ENCODE data around the gene RIMBP2.

RIMBP2 gene

GRCh38 chr12:130555221-130555620, 160.9 kb downstream of the RIMBP2 start:
- in situ Hi-C loops (cut with HindIII; ENCODE audit: low sequenced_read_pairs) = no loop called here

GRCh38 chr12:130552483-130552996, 163.6 kb downstream of the RIMBP2 start:
- in situ Hi-C loops (cut with HindIII; ENCODE audit: low sequenced_read_pairs) = no loop called here

DNA sequence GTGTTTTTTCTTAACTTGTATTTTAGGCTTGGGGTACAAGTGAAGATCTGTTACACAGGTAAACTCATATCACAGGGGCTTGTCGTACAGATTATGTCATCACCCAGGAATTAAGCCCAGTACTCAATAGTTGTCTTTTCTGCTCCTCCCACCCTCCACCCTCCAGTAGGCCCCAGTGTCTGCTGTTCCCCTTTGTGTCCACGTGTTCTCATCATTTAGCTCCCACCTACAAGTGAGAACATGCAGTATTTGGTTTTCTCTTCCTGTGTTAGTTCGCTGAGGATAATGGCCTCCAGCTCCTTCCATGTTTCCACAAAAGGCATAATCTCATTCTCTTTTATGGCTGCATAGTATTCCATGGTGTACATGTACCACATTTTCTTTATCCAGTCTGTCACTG, 166.7 kb downstream of the RIMBP2 start:
- in situ Hi-C loops (cut with HindIII; ENCODE audit: low sequenced_read_pairs) = no loop called here

GRCh38 chr12:130547480-130548155, 168.5 kb downstream of the RIMBP2 start:
- in situ Hi-C loops (cut with HindIII; ENCODE audit: low sequenced_read_pairs) = no loop called here

- in situ Hi-C loops (cut with HindIII; ENCODE audit: low sequenced_read_pairs) = no loop called here
Observed at GRCh38 chr12:130546494-130546893, 169.6 kb downstream of the RIMBP2 start.

DNA sequence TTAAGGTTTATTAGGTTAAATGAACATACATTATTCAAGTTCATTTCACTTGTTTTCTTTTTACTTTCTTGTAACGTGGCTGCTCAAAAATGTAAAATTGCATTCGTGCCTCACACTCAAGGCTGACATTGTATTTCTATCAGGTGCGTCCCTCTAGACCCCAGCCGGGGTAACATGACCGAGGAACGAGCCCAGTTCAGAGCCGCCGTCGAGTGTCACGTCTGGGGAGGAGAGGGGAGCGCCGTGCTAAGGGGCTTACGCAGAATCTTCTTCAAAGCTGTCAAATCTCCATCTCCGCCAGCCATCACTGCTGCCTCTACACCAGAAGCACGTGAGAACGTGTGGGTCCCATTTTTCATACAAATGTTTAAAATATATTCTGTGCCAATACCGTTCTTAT, 170.6 kb downstream of the RIMBP2 start:
- in situ Hi-C loops (cut with HindIII; ENCODE audit: low sequenced_read_pairs) = no loop called here

DNA sequence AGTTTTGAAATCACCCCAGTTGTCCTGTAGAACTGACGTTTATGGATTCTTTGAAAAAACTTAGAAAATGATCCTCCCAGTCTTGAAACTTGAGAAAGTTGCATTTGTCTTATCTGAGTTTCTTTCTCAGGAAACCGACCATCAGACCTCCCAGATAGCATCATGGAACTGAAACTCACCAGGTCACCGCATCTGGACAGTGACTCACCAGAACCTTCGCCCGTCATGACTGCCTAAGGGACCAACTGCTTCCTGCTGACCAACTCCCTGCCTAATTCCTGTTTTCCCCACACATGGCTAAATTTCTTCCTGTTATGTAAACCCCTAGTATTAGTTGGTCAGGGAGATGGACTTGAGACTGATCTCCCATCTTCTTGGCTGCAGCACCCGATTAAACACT, 175.7 kb downstream of the RIMBP2 start:
- in situ Hi-C loops (cut with HindIII; ENCODE audit: low sequenced_read_pairs) = no loop called here

DNA sequence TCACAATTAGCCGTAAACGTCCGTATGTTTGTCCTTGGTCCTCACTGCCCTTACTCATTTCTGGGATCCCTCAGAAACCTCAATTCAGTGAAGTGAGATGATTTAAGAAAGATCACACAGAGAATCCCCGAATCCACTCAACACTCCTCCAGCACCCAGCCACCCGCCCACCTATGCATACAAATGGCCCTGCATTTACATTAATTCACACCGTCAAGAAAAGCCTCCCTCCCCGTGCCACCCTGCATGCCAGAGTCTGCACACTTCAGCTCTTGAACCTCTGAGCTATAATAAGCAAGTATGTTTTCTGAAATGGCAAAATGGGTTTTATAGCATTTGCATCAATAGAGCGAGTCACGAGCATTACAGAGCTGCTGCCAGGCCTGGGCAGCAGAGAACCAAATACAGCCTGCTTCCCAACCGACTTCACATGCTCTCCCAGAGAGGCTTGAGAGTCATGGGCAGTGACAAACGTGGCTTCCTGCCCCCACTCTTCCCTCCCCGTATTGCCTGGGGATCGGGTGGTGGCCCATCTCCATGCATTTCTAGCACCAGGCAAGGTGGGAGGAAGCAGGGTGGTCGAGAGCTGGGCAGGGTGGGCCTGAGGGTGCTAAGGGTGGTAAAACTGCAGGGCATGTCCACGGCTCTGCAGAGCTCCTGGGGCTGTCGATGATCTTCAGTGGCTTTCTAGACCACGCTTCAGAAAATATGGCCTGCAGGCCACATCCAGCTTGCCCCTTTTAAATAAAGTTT, 177.6 kb downstream of the RIMBP2 start:
- in situ Hi-C loops (cut with HindIII; ENCODE audit: low sequenced_read_pairs) = no loop called here

- in situ Hi-C loops (cut with HindIII; ENCODE audit: low sequenced_read_pairs) = no loop called here
Observed at GRCh38 chr12:130537655-130538054, 178.4 kb downstream of the RIMBP2 start.

DNA sequence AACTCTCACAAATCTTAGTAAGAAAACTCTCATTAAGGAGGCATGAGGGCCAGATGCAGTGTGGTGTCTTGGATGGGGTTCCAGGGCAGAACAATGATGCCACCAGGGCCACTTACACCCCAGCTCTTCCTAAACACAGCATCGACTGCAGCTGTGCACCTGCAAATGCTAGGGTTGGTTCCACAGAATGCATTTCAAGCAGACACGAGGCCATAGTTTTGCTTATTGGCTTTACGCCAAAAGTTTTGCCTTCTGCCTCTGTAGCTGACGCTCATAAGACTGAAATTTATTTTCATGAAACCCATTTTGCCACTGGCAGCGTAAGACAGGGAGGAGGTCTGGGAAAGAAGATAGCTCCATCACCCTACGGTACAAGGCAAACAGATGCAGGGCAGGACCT, 179.0 kb downstream of the RIMBP2 start:
- in situ Hi-C loops (cut with HindIII; ENCODE audit: low sequenced_read_pairs) = no loop called here

- in situ Hi-C loops (cut with HindIII; ENCODE audit: low sequenced_read_pairs) = no loop called here
Observed at GRCh38 chr12:130530429-130530828, 185.7 kb downstream of the RIMBP2 start.

DNA sequence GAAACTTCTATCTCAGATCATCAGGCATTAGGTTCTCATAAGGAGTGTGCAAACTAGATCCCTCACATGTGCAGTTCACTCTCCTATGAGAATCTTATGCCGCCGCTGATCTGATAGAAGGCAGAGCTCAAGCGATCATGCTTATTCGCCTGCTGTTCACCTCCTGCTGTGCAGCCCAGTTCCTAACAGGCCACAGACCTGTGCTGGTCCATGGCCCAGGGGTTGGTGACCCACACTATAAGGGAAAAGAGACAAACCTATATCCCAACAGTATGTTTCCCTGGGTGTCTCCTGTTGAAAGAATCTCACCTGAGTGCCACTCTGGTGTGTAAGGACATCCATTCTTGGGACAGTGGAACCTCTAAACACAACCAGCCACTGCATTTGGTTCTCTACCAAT, 186.3 kb downstream of the RIMBP2 start:
- in situ Hi-C loops (cut with HindIII; ENCODE audit: low sequenced_read_pairs) = no loop called here

GRCh38 chr12:130527239-130527638, 188.9 kb downstream of the RIMBP2 start:
- in situ Hi-C loops (cut with HindIII; ENCODE audit: low sequenced_read_pairs) = no loop called here

- in situ Hi-C loops (cut with HindIII; ENCODE audit: low sequenced_read_pairs) = no loop called here
Observed at GRCh38 chr12:130526813-130527212, 189.3 kb downstream of the RIMBP2 start.

GRCh38 chr12:130525384-130526172, 190.5 kb downstream of the RIMBP2 start:
- in situ Hi-C loops (cut with HindIII; ENCODE audit: low sequenced_read_pairs) = no loop called here

- in situ Hi-C loops (cut with HindIII; ENCODE audit: low sequenced_read_pairs) = no loop called here
Observed at GRCh38 chr12:130524759-130525158, 191.3 kb downstream of the RIMBP2 start.

GRCh38 chr12:130523863-130524614, 192.1 kb downstream of the RIMBP2 start:
- in situ Hi-C loops (cut with HindIII; ENCODE audit: low sequenced_read_pairs) = no loop called here

- in situ Hi-C loops (cut with HindIII; ENCODE audit: low sequenced_read_pairs) = no loop called here
Observed at GRCh38 chr12:130523208-130523607, 192.9 kb downstream of the RIMBP2 start.

GRCh38 chr12:130522244-130522834, 193.8 kb downstream of the RIMBP2 start:
- in situ Hi-C loops (cut with HindIII; ENCODE audit: low sequenced_read_pairs) = no loop called here

- in situ Hi-C loops (cut with HindIII; ENCODE audit: low sequenced_read_pairs) = no loop called here
Observed at GRCh38 chr12:130521375-130522124, 194.5 kb downstream of the RIMBP2 start.
